PC-9 (cell line): Measurements from ENCODE around the gene ZNF516.

ENCODE experiments used
- EZH2 ChIP-seq: fragments of 200-600 bp; sonication (generic); IDR thresholded peaks from 2 replicates; pipeline ENCODE4 v1.8.0; 2017; ENCODE audit warnings: antibody characterized with exemption, low read depth
- TF ChIP-seq, protein P1 (sequence below): fragments of 200-600 bp; sonication (generic); conservative IDR thresholded peaks from 2 replicates; pipeline ENCODE4 v1.6.1; 2017; ENCODE audit warnings: mixed run types, antibody characterized with exemption, mild to moderate bottlenecking, moderate library complexity

DNA sequence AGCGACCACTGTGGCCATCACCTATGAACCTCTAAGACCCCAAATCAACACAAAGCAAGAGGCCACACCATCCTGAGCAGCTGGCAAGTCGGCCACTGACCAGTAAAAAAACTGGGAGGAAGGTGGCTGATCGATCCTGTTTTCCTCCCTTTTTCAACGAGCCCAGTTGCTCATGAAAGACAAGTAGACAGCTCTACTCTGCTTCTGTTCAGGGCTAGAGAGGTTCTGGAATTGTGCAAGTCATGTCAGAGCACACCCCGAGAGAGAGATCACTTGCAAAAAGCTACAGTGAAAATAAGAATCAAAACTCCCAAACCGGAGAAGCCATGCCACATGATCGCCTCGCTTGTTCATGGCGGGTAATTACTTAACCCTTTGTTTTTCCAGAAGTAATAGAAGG lies 34.6 kb downstream of the ZNF516 start:
- TF ChIP-seq EZH2 = no peak
- TF ChIP-seq, protein P1, sequence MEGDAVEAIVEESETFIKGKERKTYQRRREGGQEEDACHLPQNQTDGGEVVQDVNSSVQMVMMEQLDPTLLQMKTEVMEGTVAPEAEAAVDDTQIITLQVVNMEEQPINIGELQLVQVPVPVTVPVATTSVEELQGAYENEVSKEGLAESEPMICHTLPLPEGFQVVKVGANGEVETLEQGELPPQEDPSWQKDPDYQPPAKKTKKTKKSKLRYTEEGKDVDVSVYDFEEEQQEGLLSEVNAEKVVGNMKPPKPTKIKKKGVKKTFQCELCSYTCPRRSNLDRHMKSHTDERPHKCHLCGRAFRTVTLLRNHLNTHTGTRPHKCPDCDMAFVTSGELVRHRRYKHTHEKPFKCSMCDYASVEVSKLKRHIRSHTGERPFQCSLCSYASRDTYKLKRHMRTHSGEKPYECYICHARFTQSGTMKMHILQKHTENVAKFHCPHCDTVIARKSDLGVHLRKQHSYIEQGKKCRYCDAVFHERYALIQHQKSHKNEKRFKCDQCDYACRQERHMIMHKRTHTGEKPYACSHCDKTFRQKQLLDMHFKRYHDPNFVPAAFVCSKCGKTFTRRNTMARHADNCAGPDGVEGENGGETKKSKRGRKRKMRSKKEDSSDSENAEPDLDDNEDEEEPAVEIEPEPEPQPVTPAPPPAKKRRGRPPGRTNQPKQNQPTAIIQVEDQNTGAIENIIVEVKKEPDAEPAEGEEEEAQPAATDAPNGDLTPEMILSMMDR = no peak
